ENCODE measurements around the gene PDE6A.

GRCh38 chr5:149849966-149850910 lies 94.4 kb downstream of the PDE6A start:
- TF ChIP-seq, protein P1, sequence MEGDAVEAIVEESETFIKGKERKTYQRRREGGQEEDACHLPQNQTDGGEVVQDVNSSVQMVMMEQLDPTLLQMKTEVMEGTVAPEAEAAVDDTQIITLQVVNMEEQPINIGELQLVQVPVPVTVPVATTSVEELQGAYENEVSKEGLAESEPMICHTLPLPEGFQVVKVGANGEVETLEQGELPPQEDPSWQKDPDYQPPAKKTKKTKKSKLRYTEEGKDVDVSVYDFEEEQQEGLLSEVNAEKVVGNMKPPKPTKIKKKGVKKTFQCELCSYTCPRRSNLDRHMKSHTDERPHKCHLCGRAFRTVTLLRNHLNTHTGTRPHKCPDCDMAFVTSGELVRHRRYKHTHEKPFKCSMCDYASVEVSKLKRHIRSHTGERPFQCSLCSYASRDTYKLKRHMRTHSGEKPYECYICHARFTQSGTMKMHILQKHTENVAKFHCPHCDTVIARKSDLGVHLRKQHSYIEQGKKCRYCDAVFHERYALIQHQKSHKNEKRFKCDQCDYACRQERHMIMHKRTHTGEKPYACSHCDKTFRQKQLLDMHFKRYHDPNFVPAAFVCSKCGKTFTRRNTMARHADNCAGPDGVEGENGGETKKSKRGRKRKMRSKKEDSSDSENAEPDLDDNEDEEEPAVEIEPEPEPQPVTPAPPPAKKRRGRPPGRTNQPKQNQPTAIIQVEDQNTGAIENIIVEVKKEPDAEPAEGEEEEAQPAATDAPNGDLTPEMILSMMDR (IDR thresholded peaks at IDR 0.05; ENCODE audit: poor library complexity), result no peak
- TF ChIP-seq EZH2 (IDR thresholded peaks at IDR 0.05; ENCODE audit: borderline replicate concordance) (no peak), EZH2phosphoT487 (IDR thresholded peaks at IDR 0.05; ENCODE audit: low read depth, severe bottlenecking, unreplicated experiment) (no peak)

All from hepatocyte (in vitro differentiated cells).